SK-N-MC (cell line): ENCODE results near the gene LAMC3.

Source experiments
- EZH2 ChIP-seq: fragments of 200-600 bp; sonication (generic); IDR thresholded peaks from one replicate; pipeline ENCODE4 v1.6.1; 2017; ENCODE audit warnings: antibody characterized with exemption
- FOXP2 ChIP-seq: optimal IDR thresholded peaks from 2 replicates; pipeline ENCODE3; 2011; ENCODE audit warnings: mild to moderate bottlenecking, moderate library complexity; ENCODE audit not compliant: insufficient read depth; ENCODE audit errors: extremely low read length, control extremely low read depth
- POLR2AphosphoS5 ChIP-seq: IDR thresholded peaks from 2 replicates; pipeline ENCODE4 v1.6.1; 2012; ENCODE audit warnings: mild to moderate bottlenecking, low read depth, low read length, borderline replicate concordance

- TF ChIP-seq POLR2AphosphoS5, result no peak
- no peak for TF ChIP-seq EZH2
- TF ChIP-seq FOXP2, result no peak
Measured at GRCh38 chr9:131107760-131108159, 98.8 kb downstream of the LAMC3 start.
